Vagina (tissue), 2 donors: ENCODE data around the gene LGR6. TPM values are rescaled to one million over a fixed set of nuclear protein-coding genes. Genes with fewer than 3 reads are reported as not detected.
A peak's percentile ranks its signal among the peaks of the same experiment; 100 is the strongest.

Experiments
- DNase-seq, 2 donors: peaks; one replicate each; pipeline ENCODE4 v3.0.0-alpha.2; 2017; ENCODE audit errors: extremely low spot score in 2 of 2
- H3K27ac ChIP-seq: fragments of 200-600 bp; sonication (generic); one replicate; pipeline ENCODE4 v1.5.1; 2019
- H3K27me3 ChIP-seq: fragments of 200-600 bp; sonication (generic); one replicate; pipeline ENCODE4 v1.5.1; 2019
- H3K36me3 ChIP-seq, 2 donors: fragments of 200-600 bp; sonication (generic); one replicate each; pipeline ENCODE4 v1.5.1; 2017 to 2019
- H3K4me1 ChIP-seq: fragments of 200-600 bp; sonication (generic); one replicate; pipeline ENCODE4 v1.5.1; 2019
- H3K4me3 ChIP-seq, 2 donors: fragments of 200-600 bp; sonication (generic); 1 replicate in 1 of 2; 2 replicates in 1 of 2; pipeline ENCODE4 v1.5.1; 2016 to 2019
- H3K9me3 ChIP-seq: fragments of 200-600 bp; sonication (generic); one replicate; pipeline ENCODE4 v1.5.1; 2019
- POLR2A ChIP-seq, 2 donors: fragments of 450-650 bp; IDR thresholded peaks; one replicate each; pipeline ENCODE4 v1.6.1; 2017; ENCODE audit warnings: antibody characterized with exemption in 2 of 2, mild to moderate bottlenecking in 2 of 2, moderate library complexity in 2 of 2
- POLR2AphosphoS5 ChIP-seq, 2 donors: sonication (generic); formaldehyde crosslinking; IDR thresholded peaks; one replicate each; pipeline ENCODE4 v1.9.0; 2017; ENCODE audit warnings: antibody characterized with exemption in 2 of 2, mild to moderate bottlenecking in 2 of 2, low read depth in 1 of 2; ENCODE audit not compliant: insufficient read depth in 1 of 2
- intact Hi-C: fragments of 100-400 bp; cut with DNase I; formaldehyde crosslinking; loops from one replicate; pipeline ENCODE4 v1.15.1; 2023
- total RNA-seq: library from RNA; depleted of rRNA; stranded (reverse); fragments of >200 nt; gene quantifications from one replicate; pipeline ENCODE4 v1.2.3, GENCODE V29; 2016
- TF ChIP-seq, protein P1 (sequence below), 3 experiments: fragments of 450-650 bp in 2 of 3; fragments of 200-600 bp in 1 of 3; sonication (generic) in 1 of 3; IDR thresholded peaks; one replicate each; pipeline ENCODE4 v1.5.1; 2017 to 2019; ENCODE audit warnings: antibody characterized with exemption in 3 of 3, mild to moderate bottlenecking in 2 of 3, moderate library complexity in 2 of 3

Gene LGR6
- total RNA-seq, 1 donor from 2014 or later: 6.6 TPM

DNA sequence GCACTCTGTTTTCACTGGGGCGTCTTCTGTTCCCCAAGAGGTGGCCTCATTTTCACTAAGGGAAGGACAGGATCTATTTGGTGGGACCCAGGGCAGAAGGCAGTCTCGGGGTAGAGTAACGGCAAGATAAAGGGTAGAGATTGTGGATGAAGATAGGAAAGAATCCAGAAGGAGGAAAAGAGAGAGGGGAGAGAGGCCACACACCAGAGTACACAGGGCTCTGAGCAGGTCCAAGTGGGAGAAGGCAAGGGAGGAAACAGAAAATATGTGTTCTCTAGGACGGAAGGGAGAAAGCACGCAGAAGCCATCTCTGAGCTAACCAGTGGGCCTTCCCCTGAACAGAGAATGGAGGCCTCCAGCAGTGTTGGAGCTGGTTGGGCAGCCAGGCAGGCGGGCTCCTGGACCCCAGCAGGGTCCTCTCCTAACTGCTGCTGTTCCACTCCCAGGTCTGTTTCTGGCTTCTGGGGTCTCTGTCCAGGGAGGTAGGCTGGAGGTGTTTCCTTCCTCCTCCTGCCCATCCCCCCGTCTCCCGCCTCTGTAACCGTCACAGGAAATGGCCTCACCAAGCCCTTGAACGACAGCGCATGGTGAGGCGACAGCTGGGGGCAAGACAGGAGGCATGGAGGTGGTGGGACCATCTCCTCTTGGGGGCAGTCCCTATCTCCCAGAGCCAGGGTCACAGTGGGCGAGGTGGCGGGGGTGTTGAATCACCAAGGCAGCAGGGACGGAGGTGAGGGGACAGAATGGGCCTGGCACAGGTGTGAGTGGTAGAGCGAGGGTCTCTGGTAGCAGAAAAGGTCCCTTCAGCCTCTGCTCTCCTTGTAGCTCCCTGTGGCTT, 33.8 kb upstream of the LGR6 start:
- Histone ChIP-seq H3K27ac (peak overlapping the region; percentile 30), H3K27me3 (no peaks in the 10 kb centered on the region), H3K36me3 (no peaks in the 10 kb centered on the region), H3K4me1 (peaks cover 22% of the 10 kb centered on the region), H3K4me3 (peak overlapping the region; percentile 19 to 26), H3K9me3 (no peaks in the 10 kb centered on the region)
- TF ChIP-seq, protein P1, sequence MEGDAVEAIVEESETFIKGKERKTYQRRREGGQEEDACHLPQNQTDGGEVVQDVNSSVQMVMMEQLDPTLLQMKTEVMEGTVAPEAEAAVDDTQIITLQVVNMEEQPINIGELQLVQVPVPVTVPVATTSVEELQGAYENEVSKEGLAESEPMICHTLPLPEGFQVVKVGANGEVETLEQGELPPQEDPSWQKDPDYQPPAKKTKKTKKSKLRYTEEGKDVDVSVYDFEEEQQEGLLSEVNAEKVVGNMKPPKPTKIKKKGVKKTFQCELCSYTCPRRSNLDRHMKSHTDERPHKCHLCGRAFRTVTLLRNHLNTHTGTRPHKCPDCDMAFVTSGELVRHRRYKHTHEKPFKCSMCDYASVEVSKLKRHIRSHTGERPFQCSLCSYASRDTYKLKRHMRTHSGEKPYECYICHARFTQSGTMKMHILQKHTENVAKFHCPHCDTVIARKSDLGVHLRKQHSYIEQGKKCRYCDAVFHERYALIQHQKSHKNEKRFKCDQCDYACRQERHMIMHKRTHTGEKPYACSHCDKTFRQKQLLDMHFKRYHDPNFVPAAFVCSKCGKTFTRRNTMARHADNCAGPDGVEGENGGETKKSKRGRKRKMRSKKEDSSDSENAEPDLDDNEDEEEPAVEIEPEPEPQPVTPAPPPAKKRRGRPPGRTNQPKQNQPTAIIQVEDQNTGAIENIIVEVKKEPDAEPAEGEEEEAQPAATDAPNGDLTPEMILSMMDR (IDR thresholded peaks at IDR 0.05): no peak
- TF ChIP-seq POLR2A (IDR thresholded peaks at IDR 0.05) (no peak), POLR2AphosphoS5 (IDR thresholded peaks at IDR 0.05; ENCODE audit: insufficient read depth in 1 of 2, low read depth in 1 of 2) (no peak)
- DNase-seq: no peak
- intact Hi-C loops: no loop called here

DNA sequence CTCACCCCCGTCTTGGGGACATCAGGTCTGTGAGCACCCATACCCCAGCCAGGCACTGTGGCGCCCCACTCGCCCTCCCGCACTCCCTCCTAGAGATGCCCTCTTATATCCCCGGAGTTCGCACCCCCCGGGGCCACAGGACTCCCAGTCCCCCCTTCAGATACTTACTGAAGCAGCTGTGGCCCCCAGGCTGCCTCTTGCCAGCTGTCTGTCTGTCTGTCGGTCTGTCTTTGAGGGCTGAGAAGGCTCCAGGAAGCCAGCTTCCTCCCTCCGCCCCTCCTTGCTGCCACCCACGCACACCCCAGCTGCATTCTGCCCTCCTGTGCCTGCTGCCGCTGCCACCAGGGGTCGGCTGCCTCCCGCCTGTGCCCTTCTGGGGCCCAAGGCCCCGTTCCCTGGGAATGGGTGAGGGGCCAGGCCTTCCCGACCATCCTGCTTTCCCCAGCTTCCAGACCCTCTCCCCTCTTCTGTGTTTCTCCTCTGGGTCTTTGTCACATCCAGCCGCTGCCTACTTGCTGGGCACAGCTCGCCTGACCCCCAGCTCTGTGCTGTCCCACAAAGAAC, 33.1 kb upstream of the LGR6 start, which contains the start of gene PTPN7:
Gene PTPN7 (minus strand): TSS at position 226 of the 564 bp plus-strand sequence. CDS start 1,200 bp downstream, outside the sequence.
- Histone ChIP-seq H3K4me1 (peaks cover 19% of the 10 kb centered on the region), H3K27me3 (no peaks in the 10 kb centered on the region), H3K4me3 (peak within 1 kb of the TSS; percentile 19 to 26), H3K36me3 (no peaks in the 10 kb centered on the region), H3K27ac (peak within 1 kb of the TSS; percentile 33), H3K9me3 (no peaks in the 10 kb centered on the region)
- intact Hi-C loops: no loop called here
- DNase-seq: no peak
- TF ChIP-seq POLR2AphosphoS5 (IDR thresholded peaks at IDR 0.05; ENCODE audit: insufficient read depth in 1 of 2, low read depth in 1 of 2) (no peak), POLR2A (IDR thresholded peaks at IDR 0.05) (no peak)
- TF ChIP-seq, protein P1 (IDR thresholded peaks at IDR 0.05): no peak

DNA sequence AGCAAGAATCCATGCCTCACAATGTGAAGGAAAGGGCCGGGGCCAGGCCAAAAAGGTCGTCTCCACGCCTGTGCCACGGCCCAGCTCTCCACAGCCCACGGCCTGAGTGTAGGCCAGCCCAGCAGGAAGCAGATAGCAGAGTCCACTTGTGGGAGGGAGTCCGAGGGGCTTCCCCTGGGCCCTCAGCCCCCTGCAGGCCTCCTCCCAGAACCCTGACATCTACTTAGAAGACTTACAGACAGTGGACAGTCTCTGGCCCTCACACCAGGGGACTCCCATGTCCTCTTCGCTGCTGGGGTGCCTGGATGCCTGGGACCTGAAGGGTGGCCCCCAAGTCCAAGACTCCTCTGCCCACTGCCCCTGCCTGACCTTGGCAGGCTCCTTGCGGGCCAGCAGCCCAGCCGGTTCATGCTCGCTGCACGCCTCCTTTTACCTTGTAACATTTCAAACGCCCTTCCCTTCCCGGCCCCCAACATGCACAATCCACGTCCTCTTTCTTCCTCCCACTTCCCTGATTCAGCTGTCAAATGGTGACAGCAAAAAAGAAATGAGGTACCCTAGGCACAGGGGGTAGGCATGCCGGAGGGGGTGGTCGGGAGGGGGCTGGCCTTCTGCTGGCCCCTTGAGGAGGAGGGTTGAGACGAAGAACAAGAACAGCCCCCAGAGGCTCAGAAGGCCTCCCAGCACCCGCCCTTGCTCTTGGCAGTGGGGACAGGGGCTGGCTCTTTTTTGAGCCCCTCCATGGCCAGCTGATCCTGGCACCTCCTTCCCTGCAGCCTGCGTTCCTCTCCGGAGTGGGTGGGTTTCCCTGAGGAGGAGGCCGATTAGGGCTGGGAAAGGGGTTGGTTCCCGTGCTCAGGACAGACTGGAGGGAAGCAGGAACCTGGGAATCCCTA, 32.2 kb upstream of the LGR6 start:
- Histone ChIP-seq H3K9me3 (no peaks in the 10 kb centered on the region), H3K4me1 (peaks cover 15% of the 10 kb centered on the region), H3K27ac (peak overlapping the region; percentile 33), H3K4me3 (no peak overlapping the region), H3K36me3 (no peaks in the 10 kb centered on the region), H3K27me3 (no peaks in the 10 kb centered on the region)
- intact Hi-C loops: no loop called here
- no peak for DNase-seq
- TF ChIP-seq POLR2A (IDR thresholded peaks at IDR 0.05) (no peak), POLR2AphosphoS5 (IDR thresholded peaks at IDR 0.05; ENCODE audit: insufficient read depth in 1 of 2, low read depth in 1 of 2) (no peak)
- TF ChIP-seq, protein P1 (IDR thresholded peaks at IDR 0.05): no peak

DNA sequence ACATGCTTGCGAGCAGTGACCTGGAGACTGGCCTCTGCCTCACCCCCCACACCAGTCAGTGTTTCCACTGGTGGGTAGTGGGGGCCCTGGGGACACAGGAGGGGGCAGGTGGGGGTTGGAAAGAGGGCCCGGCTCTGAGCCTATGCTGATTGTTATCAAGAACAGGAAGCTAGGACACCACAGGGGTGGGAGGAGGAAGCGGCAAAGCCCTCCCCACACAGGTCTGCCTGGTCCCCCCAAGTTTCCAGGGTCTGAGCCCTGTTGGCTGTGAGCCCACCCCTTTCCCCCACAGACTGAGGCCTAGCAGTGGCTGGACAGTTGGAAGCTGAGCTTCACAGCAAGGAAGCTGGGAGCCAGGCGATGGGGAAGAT, 31.6 kb upstream of the LGR6 start:
- no peak overlapping the region for H3K4me3 ChIP-seq
- H3K27ac ChIP-seq: peak overlapping the region; percentile 36
- TF ChIP-seq POLR2A (IDR thresholded peaks at IDR 0.05) (no peak), POLR2AphosphoS5 (IDR thresholded peaks at IDR 0.05; ENCODE audit: insufficient read depth in 1 of 2, low read depth in 1 of 2) (no peak)
- TF ChIP-seq, protein P1 (IDR thresholded peaks at IDR 0.05): no peak
- intact Hi-C loops: no loop called here
- DNase-seq: no peak
- H3K4me1 ChIP-seq: peaks cover 15% of the 10 kb centered on the region
- H3K27me3 ChIP-seq: no peaks in the 10 kb centered on the region
- H3K9me3 ChIP-seq: no peaks in the 10 kb centered on the region
- no peaks in the 10 kb centered on the region for H3K36me3 ChIP-seq
